Tibial artery (tissue), 4 donors: ENCODE measurements around the gene ANKS1A.

ENCODE experiments used
- DNase-seq, 2 donors: peaks; one replicate each; pipeline ENCODE4 v3.0.0-alpha.2; 2019
- H3K27ac ChIP-seq, 2 donors: fragments of 200-600 bp; sonication (generic) in 1 of 2; 1 replicate in 1 of 2; 2 replicates in 1 of 2; pipeline ENCODE4 v1.5.1; 2018 to 2019; ENCODE audit warnings: mild to moderate bottlenecking in 1 of 2
- H3K27me3 ChIP-seq, 2 donors: fragments of 200-600 bp; sonication (generic) in 1 of 2; one replicate each; pipeline versions ENCODE4 v1.5.1 to v1.6.0; 2016 to 2019
- H3K36me3 ChIP-seq, 3 donors: fragments of 200-600 bp; sonication (generic) in 2 of 3; one replicate each; pipeline ENCODE4 v1.5.1; 2016 to 2019; ENCODE audit warnings: mild to moderate bottlenecking in 2 of 3
- H3K4me1 ChIP-seq, 4 donors: fragments of 200-600 bp; sonication (generic) in 2 of 4; 1 replicate in 3 of 4; 2 replicates in 1 of 4; pipeline ENCODE4 v1.5.1; 2016 to 2019
- H3K4me3 ChIP-seq, 2 donors: fragments of 200-600 bp; sonication (generic) in 1 of 2; 1 replicate in 1 of 2; 2 replicates in 1 of 2; pipeline ENCODE4 v1.5.1; 2018 to 2019; ENCODE audit warnings: mild to moderate bottlenecking in 2 of 2
- H3K9me3 ChIP-seq, 3 donors: fragments of 200-600 bp; sonication (generic) in 1 of 3; one replicate each; pipeline ENCODE4 v1.5.1; 2016 to 2019
- intact Hi-C: fragments of 100-400 bp; cut with DNase I; formaldehyde crosslinking; loops from one replicate; pipeline ENCODE4 v1.15.0; 2023; ENCODE audit warnings: low total_unique reads
- TF ChIP-seq, protein P1 (sequence below), 2 experiments: fragments of 200-600 bp in 1 of 2; fragments of 450-650 bp in 1 of 2; IDR thresholded peaks; one replicate each; pipeline ENCODE4 v1.5.1; 2017 to 2019; ENCODE audit warnings: antibody characterized with exemption in 2 of 2, mild to moderate bottlenecking in 1 of 2, moderate library complexity in 1 of 2

Gene ANKS1A

DNA sequence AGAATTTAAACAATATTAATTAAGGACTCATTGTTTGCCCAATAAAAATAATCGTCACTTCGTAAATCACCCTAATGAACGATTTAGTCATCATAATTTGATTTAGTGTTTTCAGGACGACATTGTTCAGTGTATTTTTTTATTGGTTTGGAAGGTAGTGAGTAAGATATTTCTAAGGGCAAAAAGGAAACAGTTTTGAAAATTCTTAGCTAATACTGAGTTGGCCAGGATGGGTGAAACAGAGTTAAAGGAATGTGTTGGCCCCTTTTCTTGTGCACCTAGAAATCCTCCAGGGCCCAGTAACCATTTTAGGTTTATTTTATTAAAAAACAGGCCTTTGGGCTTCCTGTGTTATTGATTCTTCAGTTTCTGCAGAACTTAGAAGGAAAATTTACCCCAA, 25.3 kb downstream of the ANKS1A start:
- no peaks in the 10 kb centered on the region for H3K27me3 ChIP-seq
- TF ChIP-seq, protein P1, sequence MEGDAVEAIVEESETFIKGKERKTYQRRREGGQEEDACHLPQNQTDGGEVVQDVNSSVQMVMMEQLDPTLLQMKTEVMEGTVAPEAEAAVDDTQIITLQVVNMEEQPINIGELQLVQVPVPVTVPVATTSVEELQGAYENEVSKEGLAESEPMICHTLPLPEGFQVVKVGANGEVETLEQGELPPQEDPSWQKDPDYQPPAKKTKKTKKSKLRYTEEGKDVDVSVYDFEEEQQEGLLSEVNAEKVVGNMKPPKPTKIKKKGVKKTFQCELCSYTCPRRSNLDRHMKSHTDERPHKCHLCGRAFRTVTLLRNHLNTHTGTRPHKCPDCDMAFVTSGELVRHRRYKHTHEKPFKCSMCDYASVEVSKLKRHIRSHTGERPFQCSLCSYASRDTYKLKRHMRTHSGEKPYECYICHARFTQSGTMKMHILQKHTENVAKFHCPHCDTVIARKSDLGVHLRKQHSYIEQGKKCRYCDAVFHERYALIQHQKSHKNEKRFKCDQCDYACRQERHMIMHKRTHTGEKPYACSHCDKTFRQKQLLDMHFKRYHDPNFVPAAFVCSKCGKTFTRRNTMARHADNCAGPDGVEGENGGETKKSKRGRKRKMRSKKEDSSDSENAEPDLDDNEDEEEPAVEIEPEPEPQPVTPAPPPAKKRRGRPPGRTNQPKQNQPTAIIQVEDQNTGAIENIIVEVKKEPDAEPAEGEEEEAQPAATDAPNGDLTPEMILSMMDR (IDR thresholded peaks at IDR 0.05) = no peak
- no peak for DNase-seq
- H3K4me1 ChIP-seq = peaks cover 0 to 57% (median 12%) of the 10 kb centered on the region in 4 donors
- H3K9me3 ChIP-seq = no peaks in the 10 kb centered on the region
- H3K27ac ChIP-seq = peak overlapping the region; percentile 53 to 64
- H3K36me3 ChIP-seq = no peaks in the 10 kb centered on the region
- intact Hi-C loops = no loop called here
- H3K4me3 ChIP-seq = no peak overlapping the region

DNA sequence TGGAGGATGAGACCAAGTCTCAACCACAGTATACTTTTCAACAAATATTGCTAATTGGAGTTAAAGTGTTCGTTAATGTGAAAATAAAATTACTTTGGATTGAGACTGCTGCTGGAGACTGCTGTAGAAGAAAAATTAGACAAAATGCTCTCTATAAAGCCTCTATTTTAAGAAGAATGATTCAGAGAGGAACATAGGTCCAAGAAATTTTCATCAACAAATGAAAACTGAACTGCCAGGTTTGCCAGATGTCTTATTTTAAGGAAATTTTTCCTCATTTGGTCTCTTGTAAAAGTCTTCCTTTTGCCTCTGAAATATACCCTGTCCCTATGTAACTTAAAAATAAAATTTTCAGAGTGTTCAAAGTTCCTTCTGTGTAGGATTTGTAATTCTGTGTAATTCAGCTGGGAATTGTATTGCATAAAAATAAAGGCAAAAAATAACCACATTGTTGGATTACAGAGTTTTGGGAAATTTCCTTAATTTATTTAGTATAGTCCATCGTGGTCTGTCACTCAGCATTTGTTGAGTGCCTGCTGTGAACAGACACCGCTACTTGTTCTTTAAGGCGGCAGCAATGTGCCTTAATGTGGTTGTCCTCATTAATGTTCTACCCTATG, 27.4 kb downstream of the ANKS1A start:
- no peak for DNase-seq
- Histone ChIP-seq H3K27ac (peak overlapping the region; percentile 53 to 64), H3K4me1 (peaks cover 0 to 56% (median 11%) of the 10 kb centered on the region in 4 donors), H3K9me3 (no peaks in the 10 kb centered on the region), H3K27me3 (no peaks in the 10 kb centered on the region), H3K36me3 (no peaks in the 10 kb centered on the region), H3K4me3 (no peak overlapping the region)
- TF ChIP-seq, protein P1 (IDR thresholded peaks at IDR 0.05) = no peak
- intact Hi-C loops = no loop called here

DNA sequence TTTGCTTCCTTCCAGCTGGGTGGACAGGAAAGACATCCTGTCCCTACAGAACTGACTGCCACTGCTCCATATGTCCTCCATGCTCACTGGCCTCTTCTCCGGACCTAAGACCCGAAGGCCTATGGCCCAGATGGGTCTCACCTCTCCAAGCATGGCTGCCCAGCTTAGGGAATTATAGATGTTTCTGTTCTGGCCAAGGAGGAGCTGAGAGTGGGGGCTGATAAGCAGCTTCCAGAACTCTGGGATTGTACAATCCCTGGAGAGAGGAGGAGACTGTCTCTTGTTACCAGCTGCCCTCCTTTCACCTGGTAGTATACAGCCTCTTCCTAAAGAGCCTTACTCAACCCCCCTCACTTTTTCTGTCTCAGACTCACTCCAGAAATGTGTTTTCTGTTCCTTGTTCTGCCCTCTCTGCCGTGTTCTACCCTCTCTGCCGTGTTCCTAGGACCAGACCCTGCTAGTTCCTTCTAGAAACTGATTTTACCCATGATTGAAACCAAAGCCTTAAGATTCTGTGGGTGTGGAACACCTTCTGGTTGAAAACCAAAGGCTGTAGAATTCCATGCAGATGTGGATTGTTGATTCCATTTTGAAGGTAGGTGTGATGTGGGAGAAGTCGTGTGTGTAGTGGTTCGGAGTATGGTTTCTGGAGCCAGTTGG, 28.7 kb downstream of the ANKS1A start:
- no peak for DNase-seq
- intact Hi-C loops = no loop called here
- Histone ChIP-seq H3K4me1 (peaks cover 0 to 52% (median 9%) of the 10 kb centered on the region in 4 donors), H3K27me3 (no peaks in the 10 kb centered on the region), H3K27ac (peak overlapping the region; percentile 53 to 64), H3K36me3 (no peaks in the 10 kb centered on the region), H3K4me3 (no peak overlapping the region), H3K9me3 (no peaks in the 10 kb centered on the region)
- TF ChIP-seq, protein P1 (IDR thresholded peaks at IDR 0.05) = no peak

DNA sequence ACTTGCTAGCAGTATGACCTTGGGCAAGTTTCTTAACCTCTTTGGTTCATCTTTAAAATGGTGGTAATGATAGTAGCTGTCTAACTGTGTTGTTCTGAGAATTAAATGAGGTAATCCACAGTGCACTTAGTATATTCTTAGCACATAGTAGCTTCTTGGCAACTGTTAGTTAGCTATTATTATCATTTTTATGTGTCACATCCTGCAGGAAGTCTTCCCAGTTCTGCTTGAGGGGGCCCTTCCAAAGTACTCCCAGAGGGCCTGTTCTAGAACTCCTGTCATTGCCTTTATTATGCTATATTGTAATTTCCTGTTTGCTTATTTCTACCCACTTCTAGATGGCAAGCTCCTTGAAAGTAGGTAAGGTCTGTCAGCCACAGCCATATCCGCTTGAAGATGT, 30.6 kb downstream of the ANKS1A start:
- DNase-seq = no peak
- TF ChIP-seq, protein P1 (IDR thresholded peaks at IDR 0.05) = no peak
- Histone ChIP-seq H3K4me3 (no peak overlapping the region), H3K27me3 (no peaks in the 10 kb centered on the region), H3K4me1 (peaks cover 0 to 49% (median 9%) of the 10 kb centered on the region in 4 donors), H3K27ac (no peak overlapping the region), H3K36me3 (no peaks in the 10 kb centered on the region), H3K9me3 (no peaks in the 10 kb centered on the region)
- intact Hi-C loops = no loop called here

DNA sequence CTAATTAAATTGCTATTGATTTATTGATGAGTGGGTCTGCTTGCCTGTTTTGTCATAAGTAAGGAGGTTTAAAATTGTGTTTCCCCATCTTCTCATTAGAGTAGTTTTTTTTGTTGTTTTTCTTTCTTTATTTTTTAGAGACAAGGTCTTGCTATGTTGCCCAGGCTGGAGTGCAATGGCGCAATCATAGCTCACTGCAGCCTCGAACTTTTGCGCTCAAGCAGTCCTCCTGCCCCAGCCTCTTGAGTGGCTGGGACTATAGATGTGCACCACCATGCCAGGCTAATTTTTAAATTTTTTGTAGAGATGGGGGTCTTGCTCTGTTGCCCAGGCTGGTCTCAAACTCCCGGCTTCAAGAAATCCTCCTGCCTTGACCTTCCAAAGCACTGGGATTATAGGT, 31.0 kb downstream of the ANKS1A start:
- Histone ChIP-seq H3K4me3 (no peak overlapping the region), H3K27ac (no peak overlapping the region), H3K27me3 (no peaks in the 10 kb centered on the region), H3K4me1 (peaks cover 0 to 44% (median 9%) of the 10 kb centered on the region in 4 donors), H3K9me3 (no peaks in the 10 kb centered on the region), H3K36me3 (no peaks in the 10 kb centered on the region)
- intact Hi-C loops = no loop called here
- TF ChIP-seq, protein P1 (IDR thresholded peaks at IDR 0.05) = no peak
- no peak for DNase-seq
